MM.1S (cell line): ENCODE results near the gene PRRX2.

Experiments
- DNase-seq: peaks from one replicate; pipeline ENCODE4 v3.0.0-alpha.2; 2015
- H2AFZ ChIP-seq: fragments of 300-600 bp; sonication (generic); 2 replicates; pipeline ENCODE4 v1.6.0; 2016; ENCODE audit warnings: antibody characterized with exemption, low read length
- H3F3A ChIP-seq: fragments of 300-600 bp; sonication (generic); 2 replicates; pipeline ENCODE4 v1.6.1; 2016; ENCODE audit warnings: mild to moderate bottlenecking, antibody characterized with exemption, low read length, moderate library complexity, mixed read lengths; ENCODE audit not compliant: insufficient read depth
- H3K27ac ChIP-seq: fragments of 300-600 bp; sonication (generic); 2 replicates; pipeline ENCODE4 v1.5.1; 2016; ENCODE audit warnings: mild to moderate bottlenecking, low read length
- H3K27me3 ChIP-seq: fragments of 300-600 bp; sonication (generic); replicated peaks from 2 replicates; pipeline ENCODE4 v1.6.0; 2016; ENCODE audit warnings: low read length; ENCODE audit not compliant: insufficient read depth
- H3K36me3 ChIP-seq: fragments of 300-600 bp; sonication (generic); replicated peaks from 2 replicates; pipeline ENCODE4 v1.6.1; 2016; ENCODE audit warnings: mild to moderate bottlenecking, low read length, mixed read lengths; ENCODE audit not compliant: insufficient read depth
- H3K4me1 ChIP-seq: fragments of 300-600 bp; sonication (generic); 2 replicates; pipeline ENCODE4 v1.6.1; 2016; ENCODE audit warnings: low read length, mixed read lengths
- H3K4me2 ChIP-seq: fragments of 300-600 bp; sonication (generic); 2 replicates; pipeline ENCODE4 v1.6.0; 2016; ENCODE audit warnings: low read depth, low read length
- H3K4me3 ChIP-seq: fragments of 300-600 bp; sonication (generic); 2 replicates; pipeline ENCODE4 v1.5.1; 2016; ENCODE audit warnings: low read length, mixed read lengths
- H3K79me2 ChIP-seq: fragments of 300-600 bp; sonication (generic); 2 replicates; pipeline ENCODE4 v1.6.1; 2016; ENCODE audit warnings: mixed run types, low read length, mixed read lengths
- H3K9ac ChIP-seq: fragments of 300-600 bp; sonication (generic); 2 replicates; pipeline ENCODE4 v1.6.1; 2016; ENCODE audit warnings: low read length, mixed read lengths
- H3K9me2 ChIP-seq: fragments of 300-600 bp; sonication (generic); replicated peaks from 2 replicates; pipeline ENCODE4 v1.6.1; 2016; ENCODE audit warnings: mild to moderate bottlenecking, low read length, mixed read lengths; ENCODE audit not compliant: insufficient read depth
- H3K9me3 ChIP-seq: fragments of 300-600 bp; sonication (generic); replicated peaks from 2 replicates; pipeline ENCODE4 v1.6.1; 2016; ENCODE audit warnings: mild to moderate bottlenecking, low read length, mixed read lengths; ENCODE audit not compliant: insufficient read depth
- H4K20me1 ChIP-seq: fragments of 300-600 bp; sonication (generic); 2 replicates; pipeline ENCODE4 v1.6.1; 2016; ENCODE audit warnings: mild to moderate bottlenecking, low read length, moderate library complexity, mixed read lengths; ENCODE audit not compliant: insufficient read depth
- EZH2 ChIP-seq: fragments of 300-600 bp; sonication (generic); optimal IDR thresholded peaks from 2 replicates; pipeline ENCODE3; 2017; ENCODE audit warnings: low read depth, mild to moderate bottlenecking, antibody characterized with exemption, low read length, mixed read lengths
- EZH2phosphoT487 ChIP-seq: fragments of 300-600 bp; sonication (generic); IDR thresholded peaks from 2 replicates; pipeline ENCODE4 v1.6.1; 2018; ENCODE audit warnings: antibody characterized with exemption, low read length
- TF ChIP-seq, protein P1 (sequence below): fragments of 300-600 bp; sonication (generic); IDR thresholded peaks from 2 replicates; pipeline ENCODE4 v1.5.1; 2016; ENCODE audit warnings: antibody characterized with exemption, low read length, mixed read lengths

PRRX2 gene

DNA sequence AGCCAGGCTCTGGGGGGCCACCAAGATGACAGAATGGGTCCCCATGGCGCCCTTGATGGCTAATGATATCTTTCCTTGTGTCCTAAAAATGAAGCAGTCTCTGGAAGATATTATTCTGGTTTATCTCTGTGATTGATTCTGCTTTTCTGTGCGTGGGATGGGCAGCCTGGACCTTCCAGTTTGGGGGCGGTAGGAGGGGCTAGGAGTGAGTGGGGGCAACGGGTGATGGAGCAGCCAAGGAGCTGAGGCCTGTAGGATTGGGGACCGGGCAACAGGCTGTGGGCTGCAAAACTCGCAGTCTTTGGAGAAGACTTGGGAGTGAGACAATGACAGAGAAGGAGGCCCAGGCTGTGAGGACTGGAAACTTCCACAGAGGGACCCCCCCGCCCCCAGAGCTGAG lies 8.8 kb downstream of the PRRX2 start:
- DNase-seq = no peak

DNA sequence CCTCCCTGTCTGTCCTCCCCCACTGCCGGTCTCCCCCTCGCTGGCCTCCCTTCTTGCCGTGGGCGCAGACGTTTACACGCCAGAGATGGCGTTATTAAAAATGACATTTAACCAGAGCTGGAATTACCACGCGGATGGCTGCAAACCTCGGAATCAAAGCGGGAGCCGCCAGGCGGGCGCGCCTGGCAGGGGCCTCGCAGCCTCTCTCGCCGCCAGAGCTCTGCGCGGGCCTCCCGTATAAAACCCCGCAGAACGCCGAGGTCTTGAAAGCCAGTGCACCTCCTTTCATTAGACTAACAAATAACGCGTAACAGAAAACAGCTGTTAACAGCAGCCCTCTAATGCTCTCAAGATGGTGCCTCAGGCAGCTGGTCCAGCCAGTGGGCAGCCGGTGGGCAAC lies 10.2 kb downstream of the PRRX2 start:
- Histone ChIP-seq H2AFZ (no peak overlapping the region), H3K27ac (no peak overlapping the region), H3K9ac (no peak overlapping the region), H3K9me3 (no peaks in the 10 kb centered on the region), H3F3A (no peaks in the 10 kb centered on the region), H3K4me3 (no peak overlapping the region), H3K4me2 (no peak overlapping the region), H4K20me1 (no peaks in the 10 kb centered on the region), H3K9me2 (no peaks in the 10 kb centered on the region), H3K79me2 (no peaks in the 10 kb centered on the region), H3K27me3 (peaks cover 94% of the 10 kb centered on the region), H3K36me3 (no peaks in the 10 kb centered on the region), H3K4me1 (no peaks in the 10 kb centered on the region)
- TF ChIP-seq EZH2 = no peak
- TF ChIP-seq EZH2phosphoT487 = no peak
- TF ChIP-seq, protein P1, sequence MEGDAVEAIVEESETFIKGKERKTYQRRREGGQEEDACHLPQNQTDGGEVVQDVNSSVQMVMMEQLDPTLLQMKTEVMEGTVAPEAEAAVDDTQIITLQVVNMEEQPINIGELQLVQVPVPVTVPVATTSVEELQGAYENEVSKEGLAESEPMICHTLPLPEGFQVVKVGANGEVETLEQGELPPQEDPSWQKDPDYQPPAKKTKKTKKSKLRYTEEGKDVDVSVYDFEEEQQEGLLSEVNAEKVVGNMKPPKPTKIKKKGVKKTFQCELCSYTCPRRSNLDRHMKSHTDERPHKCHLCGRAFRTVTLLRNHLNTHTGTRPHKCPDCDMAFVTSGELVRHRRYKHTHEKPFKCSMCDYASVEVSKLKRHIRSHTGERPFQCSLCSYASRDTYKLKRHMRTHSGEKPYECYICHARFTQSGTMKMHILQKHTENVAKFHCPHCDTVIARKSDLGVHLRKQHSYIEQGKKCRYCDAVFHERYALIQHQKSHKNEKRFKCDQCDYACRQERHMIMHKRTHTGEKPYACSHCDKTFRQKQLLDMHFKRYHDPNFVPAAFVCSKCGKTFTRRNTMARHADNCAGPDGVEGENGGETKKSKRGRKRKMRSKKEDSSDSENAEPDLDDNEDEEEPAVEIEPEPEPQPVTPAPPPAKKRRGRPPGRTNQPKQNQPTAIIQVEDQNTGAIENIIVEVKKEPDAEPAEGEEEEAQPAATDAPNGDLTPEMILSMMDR = no peak
- DNase-seq = no peak

More for the DNA sequence above, 8.8 kb downstream of the PRRX2 start:
- peaks cover 98% of the 10 kb centered on the region for H3K27me3 ChIP-seq
- no peak overlapping the region for H3K9ac ChIP-seq
- H3K4me3 ChIP-seq = no peak overlapping the region
- H3K9me3 ChIP-seq = no peaks in the 10 kb centered on the region
- no peaks in the 10 kb centered on the region for H4K20me1 ChIP-seq
- TF ChIP-seq EZH2phosphoT487 (no peak), EZH2 (no peak)
- TF ChIP-seq, protein P1 = no peak
- no peaks in the 10 kb centered on the region for H3K9me2 ChIP-seq
- H2AFZ ChIP-seq = no peak overlapping the region
- H3K4me2 ChIP-seq = no peak overlapping the region
- H3K27ac ChIP-seq = no peak overlapping the region
- H3K79me2 ChIP-seq = no peaks in the 10 kb centered on the region
- H3K36me3 ChIP-seq = no peaks in the 10 kb centered on the region
- no peaks in the 10 kb centered on the region for H3F3A ChIP-seq
- H3K4me1 ChIP-seq = no peaks in the 10 kb centered on the region

DNA sequence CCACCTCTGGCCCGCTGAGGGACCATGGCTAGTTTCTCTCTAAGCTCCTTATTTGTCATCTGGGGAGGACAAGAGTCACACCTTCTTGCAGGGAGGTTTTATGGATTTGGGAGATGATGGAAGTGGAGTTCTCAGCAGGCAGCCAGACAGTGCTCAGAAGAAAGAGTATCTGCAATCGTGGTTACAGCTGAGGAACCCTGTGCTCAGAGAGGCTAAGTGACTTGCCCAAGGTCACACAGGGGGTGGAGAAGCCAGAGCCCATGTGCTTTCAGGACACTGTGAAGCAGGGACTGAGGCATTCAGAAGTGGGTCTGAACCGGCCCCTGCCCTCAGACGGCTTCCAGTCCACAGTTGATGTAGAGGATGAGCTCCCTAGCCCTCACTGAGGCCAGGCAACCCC lies 10.8 kb downstream of the PRRX2 start:
- no peaks in the 10 kb centered on the region for H4K20me1 ChIP-seq
- DNase-seq = no peak
- H3K9me2 ChIP-seq = no peaks in the 10 kb centered on the region
- H3K36me3 ChIP-seq = no peaks in the 10 kb centered on the region
- no peak overlapping the region for H3K4me3 ChIP-seq
- no peak for TF ChIP-seq EZH2
- TF ChIP-seq, protein P1 = no peak
- no peaks in the 10 kb centered on the region for H3K9me3 ChIP-seq
- H3F3A ChIP-seq = no peaks in the 10 kb centered on the region
- no peaks in the 10 kb centered on the region for H3K4me1 ChIP-seq
- no peak overlapping the region for H3K9ac ChIP-seq
- no peak overlapping the region for H2AFZ ChIP-seq
- no peaks in the 10 kb centered on the region for H3K79me2 ChIP-seq
- H3K4me2 ChIP-seq = no peak overlapping the region
- no peak overlapping the region for H3K27ac ChIP-seq
- H3K27me3 ChIP-seq = peaks cover 92% of the 10 kb centered on the region

DNA sequence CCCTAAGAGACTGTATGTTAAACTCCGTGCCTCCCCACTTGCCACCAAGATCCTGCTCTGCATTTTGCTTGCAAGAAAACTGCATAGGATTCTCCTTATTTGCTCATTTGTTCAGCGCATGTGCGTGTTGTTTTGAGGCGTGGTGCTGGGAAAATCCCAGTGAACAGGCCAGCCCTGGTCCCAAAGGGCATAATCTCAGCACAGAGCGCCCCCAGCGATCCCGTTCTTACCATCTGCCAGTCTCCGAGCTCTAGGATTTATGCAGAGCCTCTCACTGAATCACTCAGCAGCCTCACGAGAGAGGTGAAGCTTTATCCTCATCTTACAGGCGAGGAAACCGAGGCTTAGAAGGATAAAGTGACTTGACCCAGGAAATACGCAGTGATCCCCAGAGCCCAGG lies 11.5 kb downstream of the PRRX2 start:
- Histone ChIP-seq H3K4me2 (no peak overlapping the region), H4K20me1 (no peaks in the 10 kb centered on the region), H3F3A (no peaks in the 10 kb centered on the region), H3K4me3 (no peak overlapping the region), H3K4me1 (no peaks in the 10 kb centered on the region), H3K9ac (no peak overlapping the region), H3K27ac (no peak overlapping the region), H3K9me3 (no peaks in the 10 kb centered on the region), H3K27me3 (peaks cover 94% of the 10 kb centered on the region), H3K79me2 (no peaks in the 10 kb centered on the region), H2AFZ (no peak overlapping the region), H3K36me3 (no peaks in the 10 kb centered on the region), H3K9me2 (no peaks in the 10 kb centered on the region)
- no peak for TF ChIP-seq EZH2phosphoT487
- no peak for TF ChIP-seq EZH2
- TF ChIP-seq, protein P1 = no peak
- DNase-seq = no peak
